Thyroid gland (tissue), 4 donors: ENCODE data around the gene KMO. TPM values are rescaled to one million over a fixed set of nuclear protein-coding genes. Genes with fewer than 3 reads are reported as not detected.

Experiments used
- DNase-seq, 2 donors: peaks; one replicate each; pipeline ENCODE4 v3.0.0-alpha.2; 2019
- H3K27ac ChIP-seq, 3 donors: fragments of 200-600 bp; sonication (generic); 1 replicate in 2 of 3; 2 replicates in 1 of 3; pipeline ENCODE4 v1.5.1; 2016 to 2019; ENCODE audit warnings: mild to moderate bottlenecking in 1 of 3, moderate library complexity in 1 of 3
- H3K27me3 ChIP-seq: fragments of 200-600 bp; sonication (generic); one replicate; pipeline ENCODE4 v1.5.1; 2019
- H3K36me3 ChIP-seq, 2 donors: fragments of 200-600 bp; sonication (generic); one replicate each; pipeline ENCODE4 v1.5.1; 2016 to 2019
- H3K4me1 ChIP-seq, 2 donors: fragments of 200-600 bp; sonication (generic); one replicate each; pipeline ENCODE4 v1.5.1; 2017 to 2019
- H3K4me3 ChIP-seq, 3 donors: fragments of 200-600 bp; sonication (generic); replicated peaks in 1 of 3; 1 replicate in 2 of 3; 2 replicates in 1 of 3; pipeline ENCODE4 v1.5.1; 2016; ENCODE audit warnings: mild to moderate bottlenecking in 1 of 3
- H3K9me3 ChIP-seq: fragments of 200-600 bp; sonication (generic); one replicate; pipeline ENCODE4 v1.5.1; 2017
- CTCF ChIP-seq, 6 experiments: fragments of 200-600 bp in 3 of 6; fragments of 450-650 bp in 3 of 6; sonication (generic) in 3 of 6; IDR thresholded peaks; one replicate each; pipeline ENCODE4 v1.5.1; 2016 to 2019; ENCODE audit warnings: antibody characterized with exemption in 6 of 6, mild to moderate bottlenecking in 2 of 6, inconsistent platforms in 1 of 6, moderate library complexity in 1 of 6
- POLR2A ChIP-seq, 2 donors: fragments of 450-650 bp; IDR thresholded peaks; one replicate each; pipeline ENCODE4 v1.6.1; 2017; ENCODE audit warnings: antibody characterized with exemption in 2 of 2, mild to moderate bottlenecking in 2 of 2, moderate library complexity in 1 of 2
- WGBS, 2 donors: methylation state at CpG; one replicate each; pipeline ENCODE4 v1.1.5; 2017; 5-methylcytosine and 5-hydroxymethylcytosine counted together
- intact Hi-C: fragments of 100-400 bp; cut with DNase I; formaldehyde crosslinking; loops from one replicate; pipeline ENCODE4 v1.15.1; 2023
- total RNA-seq, 4 donors: library from RNA; depleted of rRNA; stranded (reverse); fragments of >200 nt; gene quantifications; one replicate each; pipeline ENCODE4 v1.2.3, GENCODE V29; 2016

KMO gene
- total RNA-seq, 4 donors from 2014 or later = 0.27 to 2.3 (median 0.39) TPM; not detected in 1

GRCh38 chr1:241615043-241615974 lies 83.1 kb downstream of the KMO start:
- intact Hi-C loops = loop anchor here (10.0 kb wide), 1 partner anchor 219 kb away; no protein-coding TSS in a partner anchor

DNA sequence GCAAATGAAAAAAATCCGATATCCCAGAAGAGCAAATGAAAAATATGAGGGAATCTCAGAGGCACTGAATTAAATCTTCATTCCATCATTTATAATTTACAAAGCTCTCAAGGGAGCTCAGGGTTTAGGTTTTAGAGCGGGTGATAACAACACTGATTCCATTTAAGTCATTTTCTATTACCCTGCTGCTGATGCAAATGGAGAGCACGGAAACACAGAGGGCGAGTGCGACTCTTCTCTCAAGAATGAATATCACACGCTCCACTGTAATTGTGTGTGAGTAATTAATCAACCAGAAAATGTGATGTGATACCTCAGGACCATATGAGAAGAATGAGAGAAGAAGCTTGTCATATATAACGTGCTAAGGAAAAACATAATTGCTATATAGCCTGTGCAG lies 85.2 kb downstream of the KMO start:
- 93 to 95% methylated on average over 7 of the region's 7 CpGs for WGBS, 2 donors
- DNase-seq = no peak
- Histone ChIP-seq H3K27me3 (no peaks in the 10 kb centered on the region), H3K9me3 (no peaks in the 10 kb centered on the region), H3K4me1 (no peaks in the 10 kb centered on the region), H3K4me3 (no peak overlapping the region), H3K27ac (no peak overlapping the region), H3K36me3 (no peaks in the 10 kb centered on the region)
- intact Hi-C loops = loop anchor here (10.0 kb wide), 1 partner anchor 217 kb away; no protein-coding TSS in a partner anchor
- no peak for TF ChIP-seq CTCF (IDR thresholded peaks at IDR 0.05)
- no peak for TF ChIP-seq POLR2A (IDR thresholded peaks at IDR 0.05)

More at GRCh38 chr1:241615043-241615974, 83.1 kb downstream of the KMO start:
- Histone ChIP-seq H3K9me3 (no peaks in the 10 kb centered on the region), H3K36me3 (no peaks in the 10 kb centered on the region), H3K4me1 (no peaks in the 10 kb centered on the region), H3K27ac (no peak overlapping the region), H3K27me3 (no peaks in the 10 kb centered on the region), H3K4me3 (no peak overlapping the region)
- DNase-seq = no peak
- WGBS, 2 donors = 85 to 90% methylated on average over 8 of the region's 8 CpGs
- TF ChIP-seq POLR2A (IDR thresholded peaks at IDR 0.05) = no peak
- TF ChIP-seq CTCF (IDR thresholded peaks at IDR 0.05) = no peak

GRCh38 chr1:241622669-241623068 lies 90.5 kb downstream of the KMO start:
- H3K4me1 ChIP-seq = no peaks in the 10 kb centered on the region
- no peak overlapping the region for H3K27ac ChIP-seq
- H3K27me3 ChIP-seq = no peaks in the 10 kb centered on the region
- TF ChIP-seq CTCF (IDR thresholded peaks at IDR 0.05) (no peak), POLR2A (IDR thresholded peaks at IDR 0.05) (no peak)
- H3K36me3 ChIP-seq = no peaks in the 10 kb centered on the region
- H3K4me3 ChIP-seq = no peak overlapping the region
- WGBS, 2 donors = 81 to 82% methylated on average over 5 of the region's 5 CpGs
- intact Hi-C loops = no loop called here
- no peak for DNase-seq
- no peaks in the 10 kb centered on the region for H3K9me3 ChIP-seq

GRCh38 chr1:241624935-241625334 lies 92.8 kb downstream of the KMO start:
- Histone ChIP-seq H3K36me3 (no peaks in the 10 kb centered on the region), H3K4me1 (no peaks in the 10 kb centered on the region), H3K27ac (no peak overlapping the region), H3K9me3 (no peaks in the 10 kb centered on the region), H3K27me3 (no peaks in the 10 kb centered on the region), H3K4me3 (no peak overlapping the region)
- no peak for DNase-seq
- intact Hi-C loops = no loop called here
- TF ChIP-seq POLR2A (IDR thresholded peaks at IDR 0.05) (no peak), CTCF (IDR thresholded peaks at IDR 0.05) (no peak)
- 91 to 92% methylated on average over 2 of the region's 2 CpGs for WGBS, 2 donors
